Dendritic cell treated with granulocyte-macrophage colony-stimulating factor and Interleukin-4, amounts not matched to agents 40 ng/mL and 50 ng/mL, for 4 days (primary cell): ENCODE results near the gene SEC14L2.
A peak's percentile ranks its signal among the peaks of the same experiment; 100 is the strongest.

ENCODE experiments used
- H3K27ac Mint-ChIP-seq: one replicate; pipeline ENCODE4 v1.8.0; 2022; ENCODE audit warnings: mild to moderate bottlenecking, mixed read lengths
- H3K27me3 Mint-ChIP-seq: one replicate; pipeline ENCODE4 v1.8.0; 2022; ENCODE audit warnings: mild to moderate bottlenecking, mixed read lengths
- H3K36me3 Mint-ChIP-seq: one replicate; pipeline ENCODE4 v1.8.0; 2022; ENCODE audit warnings: low read depth, mixed read lengths
- H3K4me1 Mint-ChIP-seq: one replicate; pipeline ENCODE4 v1.8.0; 2022; ENCODE audit warnings: low read depth, mixed read lengths
- H3K4me3 Mint-ChIP-seq: one replicate; pipeline ENCODE4 v1.8.0; 2022; ENCODE audit warnings: mild to moderate bottlenecking, moderate library complexity, mixed read lengths
- H3K9me3 Mint-ChIP-seq: one replicate; pipeline ENCODE4 v1.8.0; 2022; ENCODE audit warnings: mixed read lengths
- intact Hi-C: fragments of 100-400 bp; cut with micrococcal nuclease; formaldehyde crosslinking; loops from one replicate; pipeline ENCODE4 v1.15.0; 2022

Gene SEC14L2

DNA sequence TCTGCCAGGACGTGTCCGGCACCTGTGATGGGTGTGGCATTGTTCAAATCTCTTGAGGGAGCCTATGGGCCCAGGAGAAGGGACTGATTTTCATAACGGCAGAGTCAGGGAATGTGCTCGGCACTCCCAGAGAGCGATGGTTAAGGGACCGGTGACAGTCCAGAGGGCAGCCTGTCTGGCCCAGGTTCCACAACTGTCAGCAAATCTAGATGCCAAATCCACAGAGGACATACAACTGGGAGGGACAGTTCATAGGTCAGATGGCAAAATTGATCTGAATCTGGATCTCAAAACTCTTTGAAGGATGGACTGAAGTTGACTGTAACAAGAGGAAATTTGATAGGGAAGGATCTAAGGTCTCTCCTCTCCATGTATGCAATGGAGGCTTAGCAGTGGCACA lies 7.5 kb downstream of the SEC14L2 start:
- Mint-ChIP-seq H3K4me3 (no peak overlapping the region), H3K27ac (no peak overlapping the region), H3K27me3 (peaks cover 18% of the 10 kb centered on the region), H3K4me1 (peaks cover 14% of the 10 kb centered on the region), H3K36me3 (no peaks in the 10 kb centered on the region), H3K9me3 (no peaks in the 10 kb centered on the region)
- intact Hi-C loops: no loop called here

DNA sequence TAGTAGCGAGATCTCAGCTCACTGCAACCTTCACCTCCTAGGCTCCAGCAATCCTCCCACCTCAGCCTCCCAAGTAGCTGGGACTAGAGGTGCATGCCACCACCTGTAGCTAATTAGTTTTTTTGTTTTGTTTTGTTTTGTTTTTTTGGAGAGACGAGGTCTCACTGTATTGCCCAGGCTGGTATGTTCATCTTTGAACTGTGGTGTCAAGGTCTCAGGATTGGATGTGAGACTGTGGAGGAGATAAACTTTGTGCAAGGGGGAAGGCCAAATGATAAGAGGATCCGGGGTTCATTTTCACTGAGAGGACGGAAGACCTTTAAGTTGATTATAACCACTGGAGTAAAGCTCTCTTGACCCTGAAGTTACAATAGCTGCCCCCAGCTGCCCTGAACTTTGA lies 8.9 kb downstream of the SEC14L2 start:
- Mint-ChIP-seq H3K4me1 (peaks cover 14% of the 10 kb centered on the region), H3K4me3 (no peak overlapping the region), H3K9me3 (no peaks in the 10 kb centered on the region), H3K27ac (no peak overlapping the region), H3K27me3 (peaks cover 7% of the 10 kb centered on the region), H3K36me3 (no peaks in the 10 kb centered on the region)
- intact Hi-C loops: no loop called here

DNA sequence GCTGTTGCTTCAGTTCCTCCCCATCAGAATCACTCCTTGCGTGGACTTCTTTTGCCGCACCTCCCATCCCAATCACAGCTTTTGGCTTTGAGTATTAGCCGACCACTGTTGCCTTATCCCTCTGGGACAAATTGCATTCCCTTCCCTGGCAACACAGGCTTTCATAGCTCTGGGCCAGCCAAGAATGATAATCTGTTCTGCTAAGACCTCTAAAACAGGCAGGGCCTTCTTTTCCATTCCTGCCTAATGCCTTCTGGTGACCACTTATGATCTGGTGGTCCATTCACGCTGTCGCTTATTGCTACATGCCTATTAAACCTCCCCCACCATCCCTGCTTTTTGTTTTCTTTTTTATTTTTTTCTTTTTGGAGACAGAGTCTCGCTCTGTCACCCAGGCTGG lies 9.6 kb downstream of the SEC14L2 start:
- H3K27me3 Mint-ChIP-seq: peaks cover 7% of the 10 kb centered on the region
- intact Hi-C loops: no loop called here
- H3K36me3 Mint-ChIP-seq: no peaks in the 10 kb centered on the region
- H3K9me3 Mint-ChIP-seq: no peaks in the 10 kb centered on the region
- H3K4me1 Mint-ChIP-seq: peaks cover 14% of the 10 kb centered on the region
- no peak overlapping the region for H3K4me3 Mint-ChIP-seq
- H3K27ac Mint-ChIP-seq: no peak overlapping the region

DNA sequence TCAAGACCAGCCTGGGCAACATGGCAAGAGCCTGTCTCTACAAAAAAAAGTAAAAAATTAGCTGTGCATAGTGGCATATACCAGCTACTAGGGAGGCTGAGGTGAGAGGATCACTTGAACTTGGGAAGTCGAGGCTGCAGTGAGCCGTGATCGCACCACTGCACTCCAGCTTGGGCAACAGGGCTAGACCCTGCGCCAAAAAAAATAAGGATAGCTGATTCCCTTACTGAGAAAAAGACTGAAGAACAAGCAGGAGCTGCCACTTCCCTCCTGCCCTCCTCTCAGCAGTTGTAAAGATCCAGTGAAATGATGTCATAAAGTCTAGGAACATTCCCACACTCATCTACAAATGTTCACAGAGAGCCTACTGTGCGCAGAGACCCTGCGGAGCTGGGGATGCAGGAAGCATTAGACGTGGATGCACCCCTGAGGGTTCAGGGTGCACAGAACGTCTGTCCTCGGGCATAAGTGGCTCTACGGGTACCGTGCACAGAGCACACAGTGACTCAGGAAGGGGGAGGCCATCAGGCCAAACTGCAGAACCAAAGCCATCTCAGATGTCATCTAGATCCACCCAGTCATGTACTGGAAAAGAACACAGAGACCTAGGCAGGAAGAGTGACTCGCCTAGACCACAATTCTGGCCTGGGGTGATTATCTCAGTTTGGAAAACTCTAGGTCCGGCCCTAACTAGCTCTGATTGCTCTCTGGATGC lies 11.7 kb downstream of the SEC14L2 start:
- Mint-ChIP-seq H3K9me3 (no peaks in the 10 kb centered on the region), H3K27me3 (peaks cover 6% of the 10 kb centered on the region), H3K27ac (no peak overlapping the region), H3K4me3 (no peak overlapping the region), H3K36me3 (no peaks in the 10 kb centered on the region), H3K4me1 (no peaks in the 10 kb centered on the region)
- intact Hi-C loops: no loop called here

DNA sequence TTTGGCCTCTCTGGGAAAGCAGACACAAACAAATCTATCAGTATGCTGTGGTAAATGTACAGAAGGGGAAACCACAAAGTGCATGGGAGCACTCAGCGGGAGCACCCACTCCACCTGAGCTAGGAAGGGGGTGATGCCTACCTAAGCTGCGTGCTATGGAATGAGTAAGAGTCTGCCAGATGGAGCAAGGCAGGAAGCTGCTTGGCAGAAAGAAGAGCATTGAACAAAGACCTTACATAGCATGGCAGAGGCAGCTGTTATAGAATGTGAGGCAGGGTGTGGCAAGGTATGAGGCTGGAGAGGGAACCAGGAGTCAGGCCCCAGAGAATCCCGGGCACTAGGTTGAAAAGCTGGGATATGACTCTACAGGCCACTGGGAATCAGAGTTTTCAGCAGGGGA lies 15.0 kb downstream of the SEC14L2 start:
- Mint-ChIP-seq H3K27ac (no peak overlapping the region), H3K9me3 (no peaks in the 10 kb centered on the region), H3K4me1 (peaks cover 9% of the 10 kb centered on the region), H3K36me3 (peaks cover 17% of the 10 kb centered on the region), H3K4me3 (no peak overlapping the region), H3K27me3 (peaks cover 3% of the 10 kb centered on the region)
- intact Hi-C loops: no loop called here

DNA sequence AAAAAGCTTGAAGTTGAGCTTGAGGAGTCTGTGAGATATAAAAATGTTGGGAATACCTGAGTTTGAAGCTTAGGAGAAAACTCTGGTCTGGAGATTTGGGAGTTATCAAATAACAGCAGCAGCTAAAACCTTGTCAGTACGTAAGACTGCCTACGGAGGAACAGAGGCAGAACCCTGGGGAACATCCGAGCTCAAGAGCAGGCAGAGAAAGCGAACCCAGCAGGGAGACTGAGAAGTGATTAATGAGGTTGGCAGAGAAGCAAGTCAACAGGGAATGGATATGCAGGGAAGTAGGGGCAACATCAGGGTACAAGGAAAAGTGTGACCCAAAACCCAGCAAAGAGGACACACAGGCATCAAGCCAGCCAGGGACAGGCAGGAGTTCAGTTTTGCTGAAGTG lies 16.2 kb downstream of the SEC14L2 start:
- intact Hi-C loops: no loop called here
- Mint-ChIP-seq H3K9me3 (no peaks in the 10 kb centered on the region), H3K4me3 (no peak overlapping the region), H3K27ac (no peak overlapping the region), H3K27me3 (peaks cover 3% of the 10 kb centered on the region), H3K4me1 (peaks cover 9% of the 10 kb centered on the region), H3K36me3 (peaks cover 21% of the 10 kb centered on the region)

DNA sequence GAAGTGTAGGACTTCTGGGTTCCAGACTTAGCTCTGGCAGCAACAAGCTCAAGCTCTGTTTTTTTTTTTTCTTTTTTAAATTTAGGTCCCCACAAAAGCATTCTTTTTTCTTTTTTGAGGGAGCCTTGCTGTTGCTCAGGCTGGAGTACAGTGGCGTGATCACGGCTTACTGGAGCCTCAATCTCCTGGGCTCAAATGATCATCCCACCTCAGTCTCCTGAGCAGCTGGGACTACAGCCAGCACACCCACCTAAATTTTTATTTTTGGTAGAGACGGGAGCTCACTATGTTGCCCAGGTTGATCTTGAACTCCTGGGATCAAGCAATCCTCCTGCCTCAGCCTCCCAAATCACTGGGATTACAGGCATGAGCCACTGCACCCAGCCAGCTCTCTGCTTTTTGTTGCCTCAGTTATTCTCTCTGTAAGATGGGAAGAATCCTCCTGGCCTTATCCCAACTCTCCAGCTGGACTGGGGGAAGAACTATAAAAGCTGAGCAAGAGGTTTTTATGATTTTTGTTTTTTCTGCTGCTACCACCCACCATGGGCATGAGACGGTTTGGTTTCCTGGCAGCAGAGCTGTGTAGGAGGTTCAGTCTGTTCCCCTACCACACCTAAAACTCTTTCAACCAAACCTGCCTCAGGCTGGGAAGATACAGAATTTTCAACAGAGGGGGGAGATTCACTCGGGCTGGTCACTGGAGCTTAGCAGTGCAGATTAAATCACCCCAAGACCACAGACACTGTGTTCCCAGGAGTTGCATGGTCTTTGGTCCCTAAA lies 17.1 kb downstream of the SEC14L2 start:
- no peak overlapping the region for H3K4me3 Mint-ChIP-seq
- intact Hi-C loops: no loop called here
- peaks cover 3% of the 10 kb centered on the region for H3K27me3 Mint-ChIP-seq
- H3K9me3 Mint-ChIP-seq: no peaks in the 10 kb centered on the region
- peaks cover 30% of the 10 kb centered on the region for H3K36me3 Mint-ChIP-seq
- peaks cover 9% of the 10 kb centered on the region for H3K4me1 Mint-ChIP-seq
- peak overlapping the region; percentile 32 for H3K27ac Mint-ChIP-seq

DNA sequence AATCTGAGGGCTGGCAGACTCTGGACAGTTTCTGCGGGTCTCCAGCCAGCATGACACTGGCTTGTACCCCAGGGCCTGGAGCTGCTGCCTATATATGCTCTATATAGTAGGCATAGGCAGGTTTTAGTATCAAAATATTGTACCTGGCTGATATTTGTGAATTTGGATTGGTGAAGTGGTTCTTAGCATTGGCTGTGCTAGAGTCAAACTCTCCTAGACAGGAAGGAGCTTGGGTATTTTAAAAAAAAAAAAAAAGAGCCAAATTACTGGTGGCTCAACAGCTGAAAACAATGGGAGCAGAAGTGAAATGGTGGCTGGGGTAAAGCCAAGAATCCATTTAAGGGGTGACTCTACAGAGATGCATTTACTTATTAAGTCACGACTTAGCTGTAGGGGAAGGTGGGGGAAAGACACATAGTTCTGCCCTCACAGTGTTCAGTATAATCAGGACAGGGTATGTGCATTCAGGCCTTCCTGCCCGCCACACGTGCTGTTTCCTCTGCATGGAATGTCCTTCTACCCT lies 17.8 kb downstream of the SEC14L2 start:
- H3K4me3 Mint-ChIP-seq: no peak overlapping the region
- peaks cover 9% of the 10 kb centered on the region for H3K4me1 Mint-ChIP-seq
- H3K27me3 Mint-ChIP-seq: peaks cover 3% of the 10 kb centered on the region
- intact Hi-C loops: no loop called here
- H3K36me3 Mint-ChIP-seq: peaks cover 36% of the 10 kb centered on the region
- no peaks in the 10 kb centered on the region for H3K9me3 Mint-ChIP-seq
- H3K27ac Mint-ChIP-seq: peak overlapping the region; percentile 32

DNA sequence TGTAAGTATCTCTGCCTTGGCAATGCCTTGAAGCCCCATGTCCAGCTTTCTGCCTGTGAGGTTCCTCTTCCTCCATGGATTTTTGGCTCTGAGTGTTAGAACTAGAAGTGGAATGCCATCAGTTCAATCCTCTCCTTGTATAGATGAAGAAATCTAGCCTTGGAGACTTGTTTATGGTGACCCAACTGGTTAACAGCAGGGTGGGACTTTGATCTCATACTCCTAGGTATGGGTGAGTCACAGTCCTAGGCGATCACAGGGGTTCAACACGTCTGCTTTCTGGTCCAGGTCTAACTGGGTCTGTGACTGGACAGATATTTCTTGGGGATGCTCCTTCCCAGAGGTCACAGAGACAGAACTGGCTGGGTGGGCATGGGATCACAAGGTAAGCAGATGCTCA lies 19.6 kb downstream of the SEC14L2 start:
- no peaks in the 10 kb centered on the region for H3K9me3 Mint-ChIP-seq
- intact Hi-C loops: no loop called here
- H3K4me3 Mint-ChIP-seq: no peak overlapping the region
- H3K36me3 Mint-ChIP-seq: peaks cover 36% of the 10 kb centered on the region
- H3K4me1 Mint-ChIP-seq: peaks cover 17% of the 10 kb centered on the region
- H3K27ac Mint-ChIP-seq: no peak overlapping the region
- peaks cover 3% of the 10 kb centered on the region for H3K27me3 Mint-ChIP-seq

DNA sequence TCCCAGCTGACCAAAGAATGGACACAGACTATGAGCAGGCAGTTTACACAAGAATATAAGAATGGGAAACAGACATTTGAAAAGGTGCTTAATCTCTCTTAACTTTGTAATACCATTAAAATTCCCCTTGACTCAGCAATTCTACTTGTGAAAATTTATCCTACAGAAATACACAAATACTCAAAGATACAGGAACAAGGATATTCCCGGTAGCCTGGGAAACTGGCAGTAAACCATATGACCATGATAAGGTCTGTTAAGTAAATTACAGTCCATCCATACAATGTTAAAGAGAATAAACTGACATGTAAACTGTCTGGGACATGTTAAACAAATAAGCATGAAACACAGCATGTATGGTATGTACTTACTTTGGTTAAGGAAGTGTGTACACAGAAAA lies 20.0 kb downstream of the SEC14L2 start:
- H3K27ac Mint-ChIP-seq: no peak overlapping the region
- peaks cover 3% of the 10 kb centered on the region for H3K27me3 Mint-ChIP-seq
- no peak overlapping the region for H3K4me3 Mint-ChIP-seq
- no peaks in the 10 kb centered on the region for H3K9me3 Mint-ChIP-seq
- peaks cover 19% of the 10 kb centered on the region for H3K4me1 Mint-ChIP-seq
- intact Hi-C loops: no loop called here
- peaks cover 36% of the 10 kb centered on the region for H3K36me3 Mint-ChIP-seq

DNA sequence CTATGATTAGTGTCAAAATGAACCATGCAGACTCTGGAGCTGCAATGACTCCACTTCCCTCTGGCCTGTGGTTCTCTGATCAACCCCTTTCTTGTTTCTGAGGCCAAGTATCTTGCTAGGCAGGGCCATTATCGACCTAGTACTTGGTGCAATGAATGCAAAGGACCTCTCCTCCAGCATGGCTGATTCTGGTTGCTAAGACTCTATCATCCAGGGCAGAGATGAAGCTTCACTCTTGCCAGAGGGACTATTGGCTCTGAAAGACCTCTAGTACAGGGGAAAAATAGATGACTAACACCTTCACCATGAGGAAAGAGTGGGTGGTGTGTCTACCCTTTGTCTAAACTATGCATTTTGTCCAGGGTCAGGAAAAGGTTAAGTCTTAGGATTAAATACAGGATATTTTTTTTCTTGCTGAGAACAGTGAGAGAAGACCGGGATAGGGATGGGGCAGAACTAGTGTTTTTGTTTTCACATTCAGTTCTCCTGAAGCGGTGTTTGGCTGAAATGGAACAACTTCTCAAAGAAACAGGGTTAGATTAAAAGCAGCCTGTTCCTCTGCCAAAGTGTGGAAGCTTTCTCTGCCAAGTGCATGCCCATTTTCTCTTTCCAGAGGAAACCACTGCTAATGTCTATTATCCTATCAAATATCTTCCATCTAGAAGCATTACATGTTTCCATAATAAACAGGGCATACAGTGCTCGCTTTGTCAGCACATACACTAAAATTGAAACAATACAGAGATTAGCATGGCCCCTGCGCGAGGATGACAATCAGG lies 23.7 kb downstream of the SEC14L2 start:
- no peak overlapping the region for H3K27ac Mint-ChIP-seq
- H3K4me1 Mint-ChIP-seq: peaks cover 38% of the 10 kb centered on the region
- H3K4me3 Mint-ChIP-seq: no peak overlapping the region
- no peaks in the 10 kb centered on the region for H3K9me3 Mint-ChIP-seq
- no peaks in the 10 kb centered on the region for H3K27me3 Mint-ChIP-seq
- H3K36me3 Mint-ChIP-seq: peaks cover 34% of the 10 kb centered on the region
- intact Hi-C loops: no loop called here

DNA sequence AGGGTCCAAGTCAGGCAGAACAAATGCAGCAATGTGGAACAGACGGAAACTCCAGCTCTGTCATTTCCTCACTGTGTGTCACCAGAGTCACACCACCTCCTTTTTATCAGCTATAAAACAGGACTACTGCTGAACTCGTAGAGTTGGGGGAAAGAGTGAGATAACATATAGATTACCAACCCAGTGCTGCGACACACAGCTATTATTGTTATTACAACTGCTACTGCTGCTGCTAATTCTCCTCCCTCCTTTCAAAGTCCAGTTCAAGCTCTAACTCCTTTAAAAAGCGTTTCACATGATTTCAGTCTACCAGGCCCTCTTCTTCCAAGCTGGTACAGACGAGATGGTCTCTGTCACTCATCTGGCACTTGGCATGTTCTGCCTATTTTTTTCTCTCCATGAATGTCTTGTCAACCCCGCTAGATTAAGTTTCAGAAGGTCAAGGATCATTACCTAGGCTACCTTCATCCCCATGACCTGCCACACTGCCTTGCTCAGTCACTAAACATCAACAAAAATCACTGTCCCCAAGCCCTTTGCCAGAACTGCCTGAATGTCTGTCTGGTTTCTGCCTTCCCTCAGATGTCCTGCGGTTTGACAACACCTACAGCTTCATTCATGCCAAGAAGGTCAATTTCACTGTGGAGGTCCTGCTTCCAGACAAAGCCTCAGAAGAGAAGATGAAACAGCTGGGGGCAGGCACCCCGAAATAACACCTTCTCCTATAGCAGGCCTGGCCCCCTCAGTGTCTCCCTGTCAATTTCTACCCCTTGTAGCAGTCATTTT lies 25.1 kb downstream of the SEC14L2 start:
- intact Hi-C loops: no loop called here
- peaks cover 32% of the 10 kb centered on the region for H3K36me3 Mint-ChIP-seq

DNA sequence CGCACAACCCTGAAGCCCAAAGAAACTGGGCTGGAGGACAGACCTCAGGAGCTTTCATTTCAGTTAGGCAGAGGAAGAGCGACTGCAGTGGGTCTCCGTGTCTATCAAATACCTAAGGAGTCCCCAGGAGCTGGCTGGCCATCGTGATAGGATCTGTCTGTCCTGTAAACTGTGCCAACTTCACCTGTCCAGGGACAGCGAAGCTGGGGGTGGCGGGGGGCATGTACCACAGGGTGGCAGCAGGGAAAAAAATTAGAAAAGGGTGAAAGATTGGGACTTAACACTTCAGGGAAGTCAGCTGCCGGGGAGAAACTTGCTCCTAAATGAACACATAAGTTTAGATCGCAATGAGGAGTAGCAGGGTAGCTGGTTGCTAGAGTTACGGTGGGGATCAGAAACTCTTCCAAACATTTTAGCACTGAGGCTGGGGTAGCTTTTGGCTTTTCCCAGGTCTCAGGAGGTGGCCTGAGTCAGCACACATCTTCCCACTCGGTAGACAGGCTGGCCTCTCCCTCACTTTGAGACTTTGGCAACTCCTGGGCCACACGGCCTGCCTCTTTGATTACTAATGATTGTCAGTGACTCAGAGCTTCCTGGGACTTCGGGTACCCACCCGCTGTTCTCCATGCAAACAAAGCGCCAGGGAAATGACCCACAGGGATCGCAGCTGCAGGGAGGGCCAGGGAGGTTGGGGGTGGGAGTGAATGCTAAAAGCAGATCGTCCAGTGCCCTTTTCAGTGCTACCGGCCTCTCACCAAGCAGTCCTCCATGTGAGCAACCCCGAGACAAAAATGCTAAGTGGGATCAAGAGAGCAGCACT lies 25.9 kb downstream of the SEC14L2 start:
- H3K36me3 Mint-ChIP-seq: peaks cover 39% of the 10 kb centered on the region
- H3K27me3 Mint-ChIP-seq: no peaks in the 10 kb centered on the region
- H3K4me1 Mint-ChIP-seq: peaks cover 57% of the 10 kb centered on the region
- intact Hi-C loops: no loop called here
- H3K27ac Mint-ChIP-seq: peak overlapping the region; percentile 95
- peak overlapping the region; percentile 88 for H3K4me3 Mint-ChIP-seq
- H3K9me3 Mint-ChIP-seq: no peaks in the 10 kb centered on the region

More for the DNA sequence above, 25.1 kb downstream of the SEC14L2 start:
- Mint-ChIP-seq H3K27me3 (no peaks in the 10 kb centered on the region), H3K27ac (peak overlapping the region; percentile 95), H3K9me3 (no peaks in the 10 kb centered on the region), H3K4me1 (peaks cover 49% of the 10 kb centered on the region), H3K4me3 (peak overlapping the region; percentile 88)
